ENCODE data around the gene PTPRS.

PTPRS gene

DNA sequence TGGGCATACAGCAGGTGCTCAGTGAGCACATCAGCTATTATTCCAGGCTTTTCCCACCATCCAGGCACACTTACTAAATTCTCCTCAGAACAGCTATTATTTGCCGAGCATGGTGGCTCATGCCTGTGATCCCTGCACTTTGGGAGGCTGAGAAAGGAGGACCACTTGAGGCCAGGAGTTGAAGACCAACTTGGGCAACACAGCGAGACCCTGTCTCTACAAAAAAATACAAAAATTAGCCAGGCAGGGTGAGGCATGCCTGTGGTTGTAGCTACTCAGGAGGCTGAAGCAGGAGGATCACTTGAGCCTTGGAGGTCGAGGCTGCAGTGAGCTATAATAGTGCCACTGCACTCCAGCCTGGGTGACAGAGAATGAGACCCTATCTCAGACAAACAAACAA lies 35.4 kb downstream of the PTPRS start:
- DNase-seq = no peak

- DNase-seq = no peak
Measured at GRCh38 chr19:5304486-5304885, 36.1 kb downstream of the PTPRS start.

DNA sequence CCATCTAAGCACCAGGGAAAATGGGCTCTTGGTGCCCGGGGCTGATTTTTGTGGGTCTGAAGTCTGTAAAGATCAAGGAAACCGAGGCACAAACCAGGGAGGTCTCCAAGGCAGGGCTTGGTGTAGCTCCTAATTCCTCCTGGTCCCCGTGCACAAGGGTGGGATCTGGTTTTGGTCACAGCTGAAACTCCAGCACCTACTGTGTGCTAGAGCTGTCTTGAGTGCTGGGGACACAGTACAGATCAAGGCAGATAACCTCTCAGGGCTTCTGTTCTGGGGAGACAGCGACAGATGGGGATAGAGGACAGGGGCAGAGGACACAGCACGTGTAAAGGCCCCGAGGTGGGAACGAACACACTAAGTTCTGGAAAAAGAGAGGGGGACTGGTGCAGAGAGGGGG lies 37.4 kb downstream of the PTPRS start:
- DNase-seq = no peak

DNA sequence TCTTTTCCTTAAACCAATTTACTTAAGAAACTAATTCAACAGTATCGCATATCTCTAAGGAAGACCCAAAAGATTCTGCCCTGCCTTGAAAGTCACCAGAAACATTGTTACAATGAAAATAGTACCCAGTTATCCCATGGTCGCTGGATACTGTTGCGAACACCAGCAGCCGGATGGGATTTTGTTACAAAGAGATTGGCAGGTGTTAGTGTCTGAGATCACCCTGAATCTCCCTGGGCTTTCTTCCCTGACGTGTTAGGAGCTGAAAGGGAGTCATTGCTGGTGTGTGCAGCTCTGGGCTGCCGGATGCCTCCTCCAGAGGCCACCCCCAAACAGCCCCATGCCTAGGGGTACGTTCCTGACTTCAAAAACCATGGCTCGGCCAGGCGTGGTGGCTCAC lies 38.2 kb downstream of the PTPRS start:
- DNase-seq = no peak

DNA sequence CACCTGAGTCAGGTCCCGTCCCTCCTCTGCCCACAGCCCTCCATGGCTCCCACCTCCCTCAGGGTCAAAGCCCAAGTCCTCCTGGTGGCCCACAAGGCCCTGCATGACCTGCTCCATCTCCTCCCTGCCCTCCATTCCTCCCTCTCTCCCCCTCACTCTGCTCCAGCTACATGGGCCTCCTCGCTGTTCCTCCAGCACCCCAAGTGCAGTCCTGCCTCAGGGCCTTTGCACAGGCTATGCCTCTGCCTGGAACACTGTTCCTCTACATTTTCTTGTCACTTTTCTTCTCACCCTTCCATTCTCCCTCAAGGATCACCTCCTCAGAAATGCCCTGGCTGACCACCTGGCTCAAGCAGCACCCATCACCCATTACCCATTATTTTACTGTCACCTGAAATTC lies 41.5 kb downstream of the PTPRS start:
- no peak for DNase-seq

GRCh38 chr19:5298471-5298901 lies 42.1 kb downstream of the PTPRS start:
- no peak for DNase-seq

- no peak for DNase-seq
Measured at GRCh38 chr19:5297272-5297669, 43.3 kb downstream of the PTPRS start.

GRCh38 chr19:5296457-5297271 lies 43.9 kb downstream of the PTPRS start:
- DNase-seq = no peak

DNA sequence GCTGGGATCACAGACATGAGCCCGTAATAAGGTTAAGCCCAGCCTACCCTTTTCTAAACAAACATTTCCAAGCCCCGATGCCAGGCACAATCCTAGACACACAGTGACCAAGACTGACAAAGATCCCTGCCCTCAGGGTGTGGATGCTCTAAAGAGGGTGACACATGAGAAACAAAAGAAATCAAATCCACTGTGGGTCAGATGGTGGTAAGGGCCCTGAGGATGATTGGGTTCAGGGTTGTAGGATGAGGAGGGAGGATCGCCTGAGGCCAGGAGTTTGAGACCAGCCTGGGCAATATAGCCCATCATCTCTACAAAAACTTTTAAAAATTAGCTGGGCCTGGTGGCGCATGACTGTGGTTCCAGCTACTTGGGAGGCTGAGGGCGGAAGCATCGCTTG lies 44.6 kb downstream of the PTPRS start:
- no peak for DNase-seq

DNA sequence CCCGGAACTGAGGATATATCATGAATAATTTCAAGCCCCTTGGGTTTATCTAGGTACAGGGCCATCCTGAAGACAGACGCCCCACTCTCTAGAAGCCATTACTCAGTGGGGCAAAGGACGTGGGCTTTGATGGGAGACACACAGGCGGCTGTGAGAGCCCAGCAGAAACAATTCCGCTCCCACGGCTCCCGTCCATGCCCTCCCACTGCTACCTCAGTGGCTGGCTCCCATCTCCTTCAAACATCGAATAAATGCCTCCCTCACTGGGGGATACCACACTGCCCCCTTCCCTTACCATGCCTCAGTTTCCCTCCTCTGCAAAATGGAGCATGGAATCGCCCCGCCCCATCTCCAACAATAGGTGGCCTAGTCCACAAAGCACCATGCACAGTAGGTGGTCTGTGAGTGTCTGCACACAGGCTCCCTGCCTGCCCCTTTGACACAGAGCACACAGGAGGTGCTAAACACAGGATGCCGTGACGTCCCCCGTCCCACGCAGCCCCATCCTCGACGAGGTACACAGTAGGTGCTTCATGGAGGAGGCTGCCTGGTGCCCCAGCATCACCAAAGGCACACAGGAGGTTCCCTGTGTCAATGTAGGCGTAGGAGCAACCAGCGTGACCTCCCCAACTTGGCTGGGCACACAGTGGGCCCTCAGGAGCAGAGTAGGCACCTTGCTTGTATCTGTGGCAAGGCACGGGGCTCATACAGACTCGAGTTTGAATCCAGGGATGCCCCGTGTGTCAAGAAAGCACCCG lies 46.0 kb downstream of the PTPRS start:
- no peak for DNase-seq

- DNase-seq = peak; percentile 63
Measured at GRCh38 chr19:5293612-5294378, 46.8 kb downstream of the PTPRS start.

DNA sequence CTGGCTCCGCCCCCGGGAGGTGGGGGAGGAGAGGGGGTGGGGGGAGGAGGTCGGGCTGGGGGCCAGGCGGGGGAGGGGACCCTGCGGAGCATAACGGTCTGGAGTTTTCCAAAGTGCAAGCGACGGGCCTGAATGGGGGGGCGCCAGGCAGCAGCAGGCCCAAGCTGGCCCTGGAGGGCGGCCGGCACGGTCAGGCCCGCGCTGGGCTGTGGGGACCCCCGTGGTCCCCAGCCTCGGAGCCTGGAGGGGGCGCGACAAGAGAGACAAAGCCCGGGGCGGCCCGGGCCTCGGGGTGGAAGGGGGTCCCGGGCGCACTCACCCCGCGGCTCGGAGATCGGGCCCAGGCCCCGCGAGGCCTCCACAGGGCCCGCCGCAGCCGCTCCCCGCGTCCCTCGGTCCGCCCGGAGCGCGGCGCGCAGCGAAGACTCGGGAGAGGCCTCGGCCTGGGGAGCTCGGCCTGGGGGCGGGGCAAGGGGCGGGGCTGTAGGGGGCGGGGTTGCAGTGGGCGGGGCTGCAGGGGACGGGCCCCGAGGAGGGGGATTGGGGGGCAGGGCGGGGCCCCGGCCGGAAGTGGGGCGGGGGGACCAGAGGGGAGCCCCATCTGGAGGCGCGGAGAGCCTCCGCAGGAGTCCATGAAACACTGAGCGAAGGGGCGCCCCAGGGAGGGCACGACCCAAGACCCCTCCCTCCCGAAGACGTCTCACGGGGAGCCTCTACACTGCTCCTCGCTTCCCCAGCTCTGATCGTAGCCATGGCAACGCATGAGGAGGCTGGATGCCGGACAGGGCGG lies 47.6 kb downstream of the PTPRS start:
- DNase-seq = peak; percentile 81

GRCh38 chr19:5292453-5292821 lies 48.2 kb downstream of the PTPRS start:
- DNase-seq = no peak

- DNase-seq = no peak
Measured at GRCh38 chr19:5291588-5292193, 48.9 kb downstream of the PTPRS start.
